HL-60 (cell line): Measurements from ENCODE around the gene ITPK1.

Experiments
- DNase-seq, 2 experiments: peaks; one replicate each; pipeline ENCODE4 v3.0.0-alpha.2; 2010 to 2020; ENCODE audit warnings: low read depth in 1 of 2, low spot score in 1 of 2
- H3K27ac ChIP-seq: fragments of 250-450 bp; sonication (Bioruptor Pico); replicated peaks from 2 replicates; pipeline ENCODE4 v1.5.1; 2020; ENCODE audit warnings: mild to moderate bottlenecking, moderate library complexity
- H3K27me3 ChIP-seq: fragments of 250-450 bp; sonication (Bioruptor Pico); 2 replicates; pipeline ENCODE4 v1.5.1; 2021; ENCODE audit warnings: mild to moderate bottlenecking, moderate library complexity; ENCODE audit not compliant: insufficient read depth, poor library complexity, severe bottlenecking
- H3K4me3 ChIP-seq: replicated peaks from 2 replicates; pipeline ENCODE4 v1.5.1; 2011; ENCODE audit warnings: mild to moderate bottlenecking, control low read depth, low read length; ENCODE audit not compliant: insufficient read depth
- GABPA ChIP-seq: IDR thresholded peaks from 2 replicates; pipeline ENCODE4 v1.6.1; 2012; ENCODE audit warnings: low read depth
- POLR2AphosphoS5 ChIP-seq: IDR thresholded peaks from 2 replicates; pipeline ENCODE4 v1.6.1; 2012; ENCODE audit warnings: low read depth
- SPI1 ChIP-seq: IDR thresholded peaks from 2 replicates; pipeline ENCODE4 v1.6.1; 2012; ENCODE audit warnings: low read depth, mild to moderate bottlenecking, borderline replicate concordance
- TF ChIP-seq, protein P1 (sequence below): IDR thresholded peaks from one replicate; pipeline ENCODE4 v1.5.1; 2011; ENCODE audit warnings: low read length, control low read depth, inconsistent platforms; ENCODE audit not compliant: insufficient read depth
- TF ChIP-seq, protein P2 (sequence below): IDR thresholded peaks from 2 replicates; pipeline ENCODE4 v1.6.1; 2012; ENCODE audit warnings: low read depth; ENCODE audit not compliant: insufficient replicate concordance

Gene ITPK1

DNA sequence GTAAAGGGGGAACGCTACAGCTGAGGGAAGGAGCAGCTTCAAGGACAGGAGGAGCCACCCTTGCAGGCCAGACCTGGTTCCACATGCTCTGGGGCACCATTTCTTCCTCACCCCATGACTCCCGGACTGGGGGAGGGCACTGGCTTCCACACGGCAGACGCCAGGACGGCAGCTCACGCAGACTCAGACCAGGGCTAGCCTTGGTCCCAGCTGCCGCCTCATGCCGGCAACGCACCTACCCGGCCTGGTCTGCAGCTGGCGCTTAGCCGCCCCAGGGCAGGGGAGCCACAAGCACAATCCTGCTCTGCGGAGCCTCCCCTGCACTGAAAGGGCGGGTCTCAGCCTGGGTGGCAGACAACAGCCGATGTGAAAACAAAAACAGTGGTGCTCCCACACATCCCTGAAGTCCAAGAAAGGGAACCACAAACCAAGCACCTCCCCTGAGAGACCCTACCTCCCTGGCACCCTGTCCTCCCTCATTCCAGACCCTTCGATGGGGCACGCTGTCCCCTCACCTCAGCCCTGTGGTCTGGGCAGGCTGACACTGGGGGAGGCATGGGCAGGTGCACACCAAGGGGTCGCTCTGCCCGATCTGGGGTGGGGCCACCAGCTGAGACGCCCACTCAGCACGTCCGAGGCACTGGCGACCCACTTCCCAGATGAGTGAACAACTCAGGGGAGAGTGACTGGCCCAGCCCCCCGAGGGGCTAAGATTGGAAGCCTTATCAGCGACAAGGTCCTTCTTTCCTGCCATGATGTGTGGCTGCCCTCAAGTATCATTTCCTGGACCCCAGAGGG, 127.8 kb downstream of the ITPK1 start:
- no peak overlapping the region for H3K27ac ChIP-seq
- no peak for DNase-seq
- TF ChIP-seq GABPA, result no peak
- no peaks in the 10 kb centered on the region for H3K27me3 ChIP-seq
- H3K4me3 ChIP-seq, result no peak overlapping the region

DNA sequence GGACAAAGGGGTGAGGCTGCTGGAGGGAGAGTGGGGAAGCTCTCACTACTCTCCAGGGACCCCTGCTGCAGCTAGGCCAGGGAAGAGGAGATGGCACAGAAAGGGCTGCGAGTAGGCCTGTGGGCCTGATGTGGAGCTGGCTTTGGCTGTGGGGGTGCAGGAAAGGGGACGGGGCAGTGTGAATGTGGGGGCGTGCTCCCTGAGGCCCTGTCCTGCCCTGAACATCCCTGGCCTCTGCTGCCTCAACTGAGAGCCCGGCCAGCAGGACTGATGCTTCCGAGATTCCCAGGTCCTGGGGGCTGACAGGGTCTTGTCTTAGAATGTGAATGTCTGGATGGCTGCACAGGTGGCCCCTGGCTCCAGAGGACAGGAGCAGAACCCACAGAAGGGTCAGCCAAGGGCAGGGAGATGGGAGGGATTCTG, 128.6 kb downstream of the ITPK1 start:
- TF ChIP-seq SPI1 (no peak), POLR2AphosphoS5 (no peak), GABPA (no peak)
- TF ChIP-seq, protein P1, sequence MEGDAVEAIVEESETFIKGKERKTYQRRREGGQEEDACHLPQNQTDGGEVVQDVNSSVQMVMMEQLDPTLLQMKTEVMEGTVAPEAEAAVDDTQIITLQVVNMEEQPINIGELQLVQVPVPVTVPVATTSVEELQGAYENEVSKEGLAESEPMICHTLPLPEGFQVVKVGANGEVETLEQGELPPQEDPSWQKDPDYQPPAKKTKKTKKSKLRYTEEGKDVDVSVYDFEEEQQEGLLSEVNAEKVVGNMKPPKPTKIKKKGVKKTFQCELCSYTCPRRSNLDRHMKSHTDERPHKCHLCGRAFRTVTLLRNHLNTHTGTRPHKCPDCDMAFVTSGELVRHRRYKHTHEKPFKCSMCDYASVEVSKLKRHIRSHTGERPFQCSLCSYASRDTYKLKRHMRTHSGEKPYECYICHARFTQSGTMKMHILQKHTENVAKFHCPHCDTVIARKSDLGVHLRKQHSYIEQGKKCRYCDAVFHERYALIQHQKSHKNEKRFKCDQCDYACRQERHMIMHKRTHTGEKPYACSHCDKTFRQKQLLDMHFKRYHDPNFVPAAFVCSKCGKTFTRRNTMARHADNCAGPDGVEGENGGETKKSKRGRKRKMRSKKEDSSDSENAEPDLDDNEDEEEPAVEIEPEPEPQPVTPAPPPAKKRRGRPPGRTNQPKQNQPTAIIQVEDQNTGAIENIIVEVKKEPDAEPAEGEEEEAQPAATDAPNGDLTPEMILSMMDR, result no peak
- TF ChIP-seq, protein P2, sequence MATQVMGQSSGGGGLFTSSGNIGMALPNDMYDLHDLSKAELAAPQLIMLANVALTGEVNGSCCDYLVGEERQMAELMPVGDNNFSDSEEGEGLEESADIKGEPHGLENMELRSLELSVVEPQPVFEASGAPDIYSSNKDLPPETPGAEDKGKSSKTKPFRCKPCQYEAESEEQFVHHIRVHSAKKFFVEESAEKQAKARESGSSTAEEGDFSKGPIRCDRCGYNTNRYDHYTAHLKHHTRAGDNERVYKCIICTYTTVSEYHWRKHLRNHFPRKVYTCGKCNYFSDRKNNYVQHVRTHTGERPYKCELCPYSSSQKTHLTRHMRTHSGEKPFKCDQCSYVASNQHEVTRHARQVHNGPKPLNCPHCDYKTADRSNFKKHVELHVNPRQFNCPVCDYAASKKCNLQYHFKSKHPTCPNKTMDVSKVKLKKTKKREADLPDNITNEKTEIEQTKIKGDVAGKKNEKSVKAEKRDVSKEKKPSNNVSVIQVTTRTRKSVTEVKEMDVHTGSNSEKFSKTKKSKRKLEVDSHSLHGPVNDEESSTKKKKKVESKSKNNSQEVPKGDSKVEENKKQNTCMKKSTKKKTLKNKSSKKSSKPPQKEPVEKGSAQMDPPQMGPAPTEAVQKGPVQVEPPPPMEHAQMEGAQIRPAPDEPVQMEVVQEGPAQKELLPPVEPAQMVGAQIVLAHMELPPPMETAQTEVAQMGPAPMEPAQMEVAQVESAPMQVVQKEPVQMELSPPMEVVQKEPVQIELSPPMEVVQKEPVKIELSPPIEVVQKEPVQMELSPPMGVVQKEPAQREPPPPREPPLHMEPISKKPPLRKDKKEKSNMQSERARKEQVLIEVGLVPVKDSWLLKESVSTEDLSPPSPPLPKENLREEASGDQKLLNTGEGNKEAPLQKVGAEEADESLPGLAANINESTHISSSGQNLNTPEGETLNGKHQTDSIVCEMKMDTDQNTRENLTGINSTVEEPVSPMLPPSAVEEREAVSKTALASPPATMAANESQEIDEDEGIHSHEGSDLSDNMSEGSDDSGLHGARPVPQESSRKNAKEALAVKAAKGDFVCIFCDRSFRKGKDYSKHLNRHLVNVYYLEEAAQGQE, result no peak
- Histone ChIP-seq H3K4me3 (no peak overlapping the region), H3K27ac (no peak overlapping the region), H3K27me3 (no peaks in the 10 kb centered on the region)
- no peak for DNase-seq

DNA sequence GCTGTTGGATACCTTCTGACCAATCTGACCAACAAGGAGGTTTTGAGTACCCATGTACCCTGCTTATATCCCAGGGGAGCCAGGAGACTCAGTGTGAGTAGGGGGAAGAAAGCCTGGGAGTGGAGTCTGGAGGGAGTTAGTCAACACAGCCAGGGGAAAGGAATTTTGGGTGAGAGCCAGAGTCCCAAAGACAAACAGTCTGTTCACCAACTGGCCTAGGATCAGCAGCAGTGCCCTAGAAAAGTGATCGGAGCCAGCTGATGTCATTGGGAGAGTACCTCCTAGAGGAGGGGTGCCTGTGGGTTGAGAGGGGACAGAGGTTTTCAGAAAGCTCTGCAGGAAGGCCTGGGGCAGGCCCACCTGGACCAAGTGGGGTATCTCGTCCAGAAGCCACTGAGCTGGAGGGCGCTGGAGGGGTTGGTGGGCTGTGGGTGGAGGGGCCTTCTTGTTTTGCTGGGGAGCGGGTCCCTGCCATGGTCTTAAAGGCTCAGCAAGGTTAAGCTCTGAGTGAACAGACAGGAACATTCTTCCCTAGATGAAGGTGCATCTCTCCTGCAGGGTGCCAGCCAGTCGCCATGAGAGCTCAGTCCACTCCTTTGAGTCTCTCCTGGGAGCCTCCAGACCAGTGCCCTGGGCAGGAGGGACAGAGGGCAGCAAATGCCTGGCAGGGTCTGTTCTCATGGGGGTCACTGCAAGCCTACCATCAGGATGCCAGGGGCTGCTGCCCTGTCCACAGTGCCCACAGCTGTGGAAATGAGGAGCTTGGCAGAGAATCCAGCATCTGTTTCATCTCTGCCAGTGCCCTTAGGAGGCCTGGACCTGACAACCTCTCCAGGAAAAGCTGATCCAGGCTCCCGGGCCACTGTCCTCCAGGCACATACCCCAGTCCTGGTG, 129.2 kb downstream of the ITPK1 start:
- Histone ChIP-seq H3K27ac (no peak overlapping the region), H3K27me3 (no peaks in the 10 kb centered on the region), H3K4me3 (no peak overlapping the region)
- no peak for DNase-seq
- TF ChIP-seq, protein P2, result no peak
- TF ChIP-seq, protein P1, result no peak
- TF ChIP-seq GABPA (no peak), POLR2AphosphoS5 (no peak), SPI1 (no peak)

DNA sequence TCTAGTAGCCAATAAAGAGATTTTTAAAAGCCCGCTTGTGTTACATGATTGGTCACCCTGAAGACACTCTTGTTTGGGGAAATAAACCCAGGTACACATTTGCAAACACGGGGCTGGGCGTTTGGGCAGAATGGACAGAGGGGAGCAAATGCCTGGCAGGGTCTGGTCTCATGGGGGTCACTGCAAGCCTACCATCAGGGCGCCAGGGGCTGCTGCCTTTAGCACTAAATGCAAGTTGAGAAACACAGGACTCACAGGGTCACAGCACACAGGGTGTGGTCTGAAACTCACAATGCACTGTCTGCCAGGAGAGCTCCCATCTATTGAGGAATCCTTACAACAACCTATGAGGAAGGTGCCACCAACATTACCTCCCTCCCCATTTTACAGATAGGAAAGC, 130.2 kb downstream of the ITPK1 start:
- Histone ChIP-seq H3K27ac (no peak overlapping the region), H3K27me3 (no peaks in the 10 kb centered on the region), H3K4me3 (no peak overlapping the region)
- DNase-seq, result no peak
- TF ChIP-seq, protein P1, result no peak
- TF ChIP-seq, protein P2, result no peak
- TF ChIP-seq POLR2AphosphoS5, result no peak
- TF ChIP-seq GABPA, result no peak
- no peak for TF ChIP-seq SPI1
